Esophagus muscularis mucosa (tissue), 4 donors: ENCODE measurements around the gene OTUD7B. TPM values are rescaled to one million over a fixed set of nuclear protein-coding genes. Genes with fewer than 3 reads are reported as not detected.

Experiments used
- DNase-seq: peaks from one replicate; pipeline ENCODE4 v3.0.0-alpha.2; 2017; ENCODE audit errors: extremely low spot score
- H3K27ac ChIP-seq, 4 donors: fragments of 200-600 bp; sonication (generic); replicated peaks in 1 of 4; 1 replicate in 3 of 4; 2 replicates in 1 of 4; pipeline ENCODE4 v1.5.1; 2016 to 2019; ENCODE audit warnings: mild to moderate bottlenecking in 1 of 4
- H3K27me3 ChIP-seq, 4 donors: fragments of 200-600 bp; sonication (generic); one replicate each; pipeline versions ENCODE4 v1.5.1 to v1.6.0; 2016 to 2019
- H3K36me3 ChIP-seq, 4 donors: fragments of 200-600 bp; sonication (generic); one replicate each; pipeline ENCODE4 v1.5.1; 2016 to 2019
- H3K4me1 ChIP-seq, 4 donors: fragments of 200-600 bp; sonication (generic); one replicate each; pipeline ENCODE4 v1.5.1; 2016 to 2019
- H3K4me3 ChIP-seq, 4 donors: fragments of 200-600 bp; sonication (generic); 1 replicate in 2 of 4; 2 replicates in 2 of 4; pipeline ENCODE4 v1.5.1; 2016 to 2019; ENCODE audit warnings: mild to moderate bottlenecking in 4 of 4, moderate library complexity in 1 of 4
- H3K9me3 ChIP-seq, 4 donors: fragments of 200-600 bp; sonication (generic); 1 replicate in 3 of 4; 2 replicates in 1 of 4; pipeline ENCODE4 v1.5.1; 2016 to 2019
- EP300 ChIP-seq: sonication (generic); formaldehyde crosslinking; IDR thresholded peaks from one replicate; pipeline ENCODE4 v1.6.1; 2017; ENCODE audit warnings: antibody characterized with exemption
- POLR2A ChIP-seq: fragments of 450-650 bp; IDR thresholded peaks from one replicate; pipeline ENCODE4 v1.6.1; 2017; ENCODE audit warnings: antibody characterized with exemption, moderate library complexity, mild to moderate bottlenecking, low read depth
- POLR2AphosphoS5 ChIP-seq, 2 donors: sonication (generic); formaldehyde crosslinking; IDR thresholded peaks; one replicate each; pipeline ENCODE4 v1.6.1; 2017; ENCODE audit warnings: antibody characterized with exemption in 2 of 2
- WGBS: methylation state at CpG from one replicate; pipeline ENCODE4 v1.1.5; 2018; 5-methylcytosine and 5-hydroxymethylcytosine counted together
- intact Hi-C: fragments of 100-400 bp; cut with DNase I; formaldehyde crosslinking; loops from one replicate; pipeline ENCODE4 v1.15.1; 2023
- total RNA-seq, 4 donors: library from RNA; depleted of rRNA; stranded (reverse); fragments of >200 nt; gene quantifications; one replicate each; pipeline versions ENCODE4 v1.1.0 to v1.2.1, GENCODE V29; 2016
- TF ChIP-seq, protein P1 (sequence below), 3 experiments: fragments of 200-600 bp in 2 of 3; fragments of 450-650 bp in 1 of 3; sonication (generic) in 2 of 3; IDR thresholded peaks; one replicate each; pipeline ENCODE4 v1.5.1; 2017 to 2019; ENCODE audit warnings: antibody characterized with exemption in 3 of 3, mild to moderate bottlenecking in 2 of 3, moderate library complexity in 1 of 3

OTUD7B gene
- total RNA-seq, 4 donors from 2014 or later = 23.7 to 41.1 (median 30.4) TPM

DNA sequence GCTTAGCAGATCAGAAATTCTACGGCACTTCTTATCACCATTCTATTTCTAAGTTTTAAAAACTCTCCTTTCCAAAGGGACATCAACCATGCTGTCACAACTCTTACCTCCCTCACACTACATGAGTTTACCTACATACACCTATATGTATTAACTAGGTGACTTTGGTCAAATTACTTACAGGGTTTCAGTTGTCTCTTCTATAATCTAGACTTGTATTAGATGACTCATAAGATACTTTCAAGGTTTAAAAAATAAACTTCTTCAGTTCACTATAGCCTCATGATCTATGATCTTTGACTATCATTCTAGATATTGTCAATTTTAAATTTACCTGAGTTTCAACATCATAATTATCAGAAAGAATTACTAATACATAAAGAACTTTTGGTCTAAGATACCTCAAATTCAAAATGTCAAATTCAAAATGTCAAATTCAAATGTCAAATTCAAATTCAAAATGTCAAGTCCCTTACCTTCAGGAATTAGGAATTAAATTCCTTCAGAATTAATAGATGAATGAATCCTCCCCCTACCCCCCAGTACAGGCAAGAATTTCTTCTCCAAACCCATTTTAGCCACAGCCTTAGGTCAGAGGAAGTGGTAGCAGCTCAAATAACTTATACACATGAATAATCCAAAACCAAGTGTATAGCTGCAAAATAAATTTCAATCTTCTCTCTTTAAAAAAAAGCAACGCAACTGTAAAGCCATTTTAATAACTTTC, 31.1 kb downstream of the OTUD7B start:
- Histone ChIP-seq H3K9me3 (no peaks in the 10 kb centered on the region), H3K4me3 (no peak overlapping the region), H3K4me1 (peaks cover 11 to 59% (median 47%) of the 10 kb centered on the region in 4 donors), H3K27ac (no peak overlapping the region), H3K27me3 (no peaks in the 10 kb centered on the region), H3K36me3 (peaks cover 22 to 29% (median 26%) of the 10 kb centered on the region in 4 donors)
- TF ChIP-seq EP300 (no peak), POLR2A (no peak), POLR2AphosphoS5 (IDR thresholded peaks at IDR 0.05) (no peak)
- TF ChIP-seq, protein P1, sequence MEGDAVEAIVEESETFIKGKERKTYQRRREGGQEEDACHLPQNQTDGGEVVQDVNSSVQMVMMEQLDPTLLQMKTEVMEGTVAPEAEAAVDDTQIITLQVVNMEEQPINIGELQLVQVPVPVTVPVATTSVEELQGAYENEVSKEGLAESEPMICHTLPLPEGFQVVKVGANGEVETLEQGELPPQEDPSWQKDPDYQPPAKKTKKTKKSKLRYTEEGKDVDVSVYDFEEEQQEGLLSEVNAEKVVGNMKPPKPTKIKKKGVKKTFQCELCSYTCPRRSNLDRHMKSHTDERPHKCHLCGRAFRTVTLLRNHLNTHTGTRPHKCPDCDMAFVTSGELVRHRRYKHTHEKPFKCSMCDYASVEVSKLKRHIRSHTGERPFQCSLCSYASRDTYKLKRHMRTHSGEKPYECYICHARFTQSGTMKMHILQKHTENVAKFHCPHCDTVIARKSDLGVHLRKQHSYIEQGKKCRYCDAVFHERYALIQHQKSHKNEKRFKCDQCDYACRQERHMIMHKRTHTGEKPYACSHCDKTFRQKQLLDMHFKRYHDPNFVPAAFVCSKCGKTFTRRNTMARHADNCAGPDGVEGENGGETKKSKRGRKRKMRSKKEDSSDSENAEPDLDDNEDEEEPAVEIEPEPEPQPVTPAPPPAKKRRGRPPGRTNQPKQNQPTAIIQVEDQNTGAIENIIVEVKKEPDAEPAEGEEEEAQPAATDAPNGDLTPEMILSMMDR (IDR thresholded peaks at IDR 0.05) = no peak
- DNase-seq = no peak
- WGBS = 95% methylated on average over 2 of the region's 2 CpGs
- intact Hi-C loops = no loop called here

DNA sequence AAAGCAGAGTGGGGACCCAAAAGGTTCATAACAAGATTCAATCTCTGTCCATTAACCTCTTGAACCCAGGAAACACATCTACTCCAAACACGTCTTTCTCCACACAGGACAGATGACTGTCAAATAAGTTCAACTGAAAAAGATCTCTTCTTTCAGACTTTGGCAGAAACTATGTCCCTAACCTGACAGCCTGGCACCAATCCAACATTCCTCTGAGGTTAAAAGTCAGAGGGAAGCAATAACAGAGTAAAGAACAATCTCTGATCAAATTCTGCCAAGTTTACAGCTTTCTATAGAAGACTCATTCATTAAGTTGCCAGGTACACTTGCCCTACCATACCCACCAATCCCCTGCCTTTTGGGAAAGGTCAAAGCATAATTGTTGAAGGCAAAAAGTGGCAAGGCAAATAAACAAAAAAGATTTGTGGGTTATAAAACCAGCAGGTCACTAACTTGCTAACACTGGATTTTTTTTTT, 31.9 kb downstream of the OTUD7B start:
- DNase-seq = no peak
- no peaks in the 10 kb centered on the region for H3K27me3 ChIP-seq
- no peak overlapping the region for H3K4me3 ChIP-seq
- TF ChIP-seq, protein P1 (IDR thresholded peaks at IDR 0.05) = no peak
- no peak for TF ChIP-seq POLR2AphosphoS5 (IDR thresholded peaks at IDR 0.05)
- TF ChIP-seq EP300 = no peak
- no peak for TF ChIP-seq POLR2A
- H3K27ac ChIP-seq = no peak overlapping the region
- intact Hi-C loops = no loop called here
- H3K36me3 ChIP-seq = peaks cover 23 to 36% (median 30%) of the 10 kb centered on the region in 4 donors
- H3K9me3 ChIP-seq = no peaks in the 10 kb centered on the region
- 13% methylated on average over 1 of the region's 1 CpG for WGBS
- peaks cover 11 to 55% (median 45%) of the 10 kb centered on the region in 4 donors for H3K4me1 ChIP-seq

DNA sequence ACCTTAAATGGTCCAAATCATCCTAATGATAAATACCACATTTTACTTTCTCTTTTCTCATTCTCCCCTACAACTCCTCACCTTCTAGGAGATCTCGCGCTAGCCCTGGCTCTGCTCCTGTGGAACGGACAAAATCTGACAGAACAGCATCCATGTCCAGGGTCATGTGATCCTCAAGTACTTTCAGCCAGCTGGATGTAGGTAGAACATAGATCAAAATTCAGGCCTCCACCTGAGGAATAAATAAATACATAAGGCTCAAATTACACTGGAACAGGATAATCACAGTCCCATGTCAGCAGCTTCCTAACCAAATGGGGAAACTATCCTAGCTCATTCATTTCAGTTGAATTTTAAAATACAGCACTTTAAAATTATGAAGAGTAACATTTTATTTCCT, 33.2 kb downstream of the OTUD7B start:
- no peaks in the 10 kb centered on the region for H3K9me3 ChIP-seq
- H3K27ac ChIP-seq = no peak overlapping the region
- TF ChIP-seq, protein P1 (IDR thresholded peaks at IDR 0.05) = no peak
- TF ChIP-seq POLR2AphosphoS5 (IDR thresholded peaks at IDR 0.05) (no peak), EP300 (no peak), POLR2A (no peak)
- intact Hi-C loops = no loop called here
- H3K4me1 ChIP-seq = peaks cover 11 to 55% (median 45%) of the 10 kb centered on the region in 4 donors
- no peak overlapping the region for H3K4me3 ChIP-seq
- H3K27me3 ChIP-seq = no peaks in the 10 kb centered on the region
- 88% methylated on average over 3 of the region's 3 CpGs for WGBS
- no peak for DNase-seq
- H3K36me3 ChIP-seq = peaks cover 23 to 49% (median 42%) of the 10 kb centered on the region in 4 donors

DNA sequence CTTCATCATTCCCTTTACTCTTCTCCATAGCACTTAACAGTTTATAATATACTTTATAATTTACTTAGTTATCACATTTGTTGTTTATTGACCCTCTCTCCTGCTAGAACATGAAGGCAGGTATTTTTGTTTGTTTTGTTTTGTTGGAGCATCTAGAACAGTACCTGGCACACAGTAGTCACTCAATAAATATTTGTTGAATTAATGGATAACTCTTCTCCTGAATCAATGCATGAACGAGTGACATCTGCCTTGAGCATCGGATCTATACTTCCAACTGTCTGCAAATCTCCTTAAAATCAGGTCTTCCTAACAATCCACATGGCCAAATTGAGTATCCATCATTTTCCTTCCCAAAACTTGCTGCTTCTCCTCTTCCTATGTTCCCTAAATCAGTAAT, 38.0 kb downstream of the OTUD7B start:
- DNase-seq = no peak
- 90% methylated on average over 2 of the region's 2 CpGs for WGBS
- peaks cover 49 to 91% (median 85%) of the 10 kb centered on the region in 4 donors for H3K36me3 ChIP-seq
- TF ChIP-seq EP300 = no peak
- no peak for TF ChIP-seq POLR2AphosphoS5 (IDR thresholded peaks at IDR 0.05)
- no peak for TF ChIP-seq POLR2A
- TF ChIP-seq, protein P1 (IDR thresholded peaks at IDR 0.05) = no peak
- no peaks in the 10 kb centered on the region for H3K9me3 ChIP-seq
- no peaks in the 10 kb centered on the region for H3K27me3 ChIP-seq
- no peak overlapping the region for H3K27ac ChIP-seq
- H3K4me3 ChIP-seq = no peak overlapping the region
- intact Hi-C loops = no loop called here
- H3K4me1 ChIP-seq = peaks cover 0 to 13% (median 2%) of the 10 kb centered on the region in 4 donors
